ENCODE data around the gene OR5AU1. TPM values are rescaled to one million over a fixed set of nuclear protein-coding genes. Genes with fewer than 3 reads are reported as not detected.
A peak's percentile ranks its signal among the peaks of the same experiment; 100 is the strongest.

The OR5AU1 gene
- polyA plus RNA-seq, 3 donors = not detected

DNA sequence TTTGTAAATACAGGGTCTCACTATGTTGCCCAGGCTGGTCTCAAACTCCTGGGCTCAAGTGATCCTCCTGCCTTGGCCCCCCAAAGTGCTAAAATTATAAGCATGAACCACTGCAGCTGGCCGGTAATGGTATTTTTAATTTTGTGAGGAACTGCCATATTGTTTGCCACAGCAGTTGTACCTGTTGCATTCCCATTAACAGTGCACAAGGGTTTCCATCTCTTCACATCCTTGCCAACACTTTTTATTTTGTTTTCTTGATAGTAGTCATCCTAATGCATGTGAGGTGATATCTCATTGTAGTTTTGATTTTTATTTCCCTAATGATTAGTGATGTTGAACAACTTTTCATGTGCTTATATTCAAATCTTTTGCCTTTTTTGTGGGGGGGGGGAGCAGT lies 13.5 kb downstream of the OR5AU1 start:
- H3K36me3 Mint-ChIP-seq = no peaks in the 10 kb centered on the region
- TF ChIP-seq, protein P1, sequence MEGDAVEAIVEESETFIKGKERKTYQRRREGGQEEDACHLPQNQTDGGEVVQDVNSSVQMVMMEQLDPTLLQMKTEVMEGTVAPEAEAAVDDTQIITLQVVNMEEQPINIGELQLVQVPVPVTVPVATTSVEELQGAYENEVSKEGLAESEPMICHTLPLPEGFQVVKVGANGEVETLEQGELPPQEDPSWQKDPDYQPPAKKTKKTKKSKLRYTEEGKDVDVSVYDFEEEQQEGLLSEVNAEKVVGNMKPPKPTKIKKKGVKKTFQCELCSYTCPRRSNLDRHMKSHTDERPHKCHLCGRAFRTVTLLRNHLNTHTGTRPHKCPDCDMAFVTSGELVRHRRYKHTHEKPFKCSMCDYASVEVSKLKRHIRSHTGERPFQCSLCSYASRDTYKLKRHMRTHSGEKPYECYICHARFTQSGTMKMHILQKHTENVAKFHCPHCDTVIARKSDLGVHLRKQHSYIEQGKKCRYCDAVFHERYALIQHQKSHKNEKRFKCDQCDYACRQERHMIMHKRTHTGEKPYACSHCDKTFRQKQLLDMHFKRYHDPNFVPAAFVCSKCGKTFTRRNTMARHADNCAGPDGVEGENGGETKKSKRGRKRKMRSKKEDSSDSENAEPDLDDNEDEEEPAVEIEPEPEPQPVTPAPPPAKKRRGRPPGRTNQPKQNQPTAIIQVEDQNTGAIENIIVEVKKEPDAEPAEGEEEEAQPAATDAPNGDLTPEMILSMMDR (IDR thresholded peaks at IDR 0.05) = no peak
- H3K79me2 ChIP-seq (ENCODE audit: insufficient read depth, low read length) = no peaks in the 10 kb centered on the region
- H3K4me3 Mint-ChIP-seq = no peak overlapping the region
- no peak overlapping the region for H3K27ac ChIP-seq (ENCODE audit: low read depth in 1 of 2, low read length in 2 of 2)
- no peaks in the 10 kb centered on the region for H3K4me1 ChIP-seq (ENCODE audit: control insufficient read depth in 1 of 2, insufficient read depth in 2 of 2, low read length in 2 of 2)
- WGBS (ENCODE audit: insufficient coverage) = no CpG with 5 or more reads among the region's 1 CpG
- DNase-seq = no peak
- peaks cover 6 to 23% of the 10 kb centered on the region in 2 donors for H3K9me3 ChIP-seq (replicated peaks in 1 of 2; ENCODE audit: control insufficient read depth in 1 of 2, insufficient read depth in 1 of 2, low read length in 2 of 2)
- no peaks in the 10 kb centered on the region for H4K20me1 ChIP-seq (ENCODE audit: insufficient read depth, low read length)
- H3K27me3 ChIP-seq (ENCODE audit: control insufficient read depth in 2 of 2, insufficient read depth in 2 of 2, low read length in 2 of 2) = no peaks in the 10 kb centered on the region
- H3K4me2 ChIP-seq (replicated peaks; ENCODE audit: extremely low read depth, low read length, poor library complexity, severe bottlenecking) = no peak overlapping the region
- intact Hi-C loops (cut with micrococcal nuclease) = no loop called here
- no peaks in the 10 kb centered on the region for H3K4me1 Mint-ChIP-seq
- H3K4me3 ChIP-seq (replicated peaks in 1 of 3; ENCODE audit: low read depth in 2 of 3, low read length in 3 of 3) = no peak overlapping the region
- peaks cover 2 to 6% (median 5%) of the 10 kb centered on the region in 3 donors for H3K27me3 Mint-ChIP-seq (ENCODE audit: low read depth in 3 of 3)
- H3K9me3 Mint-ChIP-seq = peaks cover 14 to 26% (median 22%) of the 10 kb centered on the region in 7 donors
- H3K27ac Mint-ChIP-seq = no peak overlapping the region
- no peak overlapping the region for H2AFZ ChIP-seq (ENCODE audit: insufficient read depth, low read depth, low read length, poor library complexity, severe bottlenecking)
- no peak overlapping the region for H3K9ac ChIP-seq (ENCODE audit: insufficient read depth, low read length, poor library complexity, severe bottlenecking)
- H3K36me3 ChIP-seq (replicated peaks in 1 of 2; ENCODE audit: control insufficient read depth in 1 of 2, insufficient read depth in 2 of 2, low read length in 2 of 2) = no peaks in the 10 kb centered on the region

DNA sequence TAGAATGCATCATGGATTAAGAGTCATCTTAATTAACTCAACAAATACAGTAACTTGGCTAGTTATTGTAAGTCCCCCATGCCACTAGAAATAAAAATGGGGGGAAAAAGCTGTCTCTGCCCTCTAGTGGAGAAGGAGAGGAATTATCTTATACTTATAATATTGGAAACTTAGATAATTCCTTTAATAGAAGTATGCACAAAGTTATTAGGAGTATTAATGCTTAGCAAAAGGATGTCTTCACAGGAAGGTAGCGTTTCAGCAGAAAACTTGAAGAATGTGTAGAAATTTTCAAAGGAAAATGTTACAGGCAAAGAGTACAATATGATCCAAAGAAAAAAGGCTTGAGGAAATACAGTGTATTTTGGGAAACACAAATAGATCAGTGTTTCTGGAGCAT lies 19.8 kb downstream of the OR5AU1 start:
- Mint-ChIP-seq H3K36me3 (no peaks in the 10 kb centered on the region), H3K9me3 (peaks cover 0 to 5% (median 0%) of the 10 kb centered on the region in 7 donors), H3K4me1 (peaks cover 3% of the 10 kb centered on the region), H3K4me3 (no peak overlapping the region), H3K27me3 (ENCODE audit: low read depth in 3 of 3) (peaks cover 2 to 4% (median 3%) of the 10 kb centered on the region in 3 donors), H3K27ac (no peak overlapping the region)
- H3K79me2 ChIP-seq (ENCODE audit: insufficient read depth, low read length) = no peaks in the 10 kb centered on the region
- no peak overlapping the region for H3K27ac ChIP-seq (ENCODE audit: low read depth in 1 of 2, low read length in 2 of 2)
- H3K9me3 ChIP-seq (replicated peaks in 1 of 2; ENCODE audit: control insufficient read depth in 1 of 2, insufficient read depth in 1 of 2, low read length in 2 of 2) = no peaks in the 10 kb centered on the region
- H3K4me1 ChIP-seq (ENCODE audit: control insufficient read depth in 1 of 2, insufficient read depth in 2 of 2, low read length in 2 of 2) = no peaks in the 10 kb centered on the region
- H4K20me1 ChIP-seq (ENCODE audit: insufficient read depth, low read length) = no peaks in the 10 kb centered on the region
- no peak overlapping the region for H3K4me2 ChIP-seq (replicated peaks; ENCODE audit: extremely low read depth, low read length, poor library complexity, severe bottlenecking)
- no peak overlapping the region for H3K9ac ChIP-seq (ENCODE audit: insufficient read depth, low read length, poor library complexity, severe bottlenecking)
- H3K27me3 ChIP-seq (ENCODE audit: control insufficient read depth in 2 of 2, insufficient read depth in 2 of 2, low read length in 2 of 2) = no peaks in the 10 kb centered on the region
- peak in 2 of 3 donors; percentile 3 to 11 for DNase-seq
- H3K4me3 ChIP-seq (replicated peaks in 1 of 3; ENCODE audit: low read depth in 2 of 3, low read length in 3 of 3) = no peak overlapping the region
- H3K36me3 ChIP-seq (replicated peaks in 1 of 2; ENCODE audit: control insufficient read depth in 1 of 2, insufficient read depth in 2 of 2, low read length in 2 of 2) = no peaks in the 10 kb centered on the region
- TF ChIP-seq, protein P1 (IDR thresholded peaks at IDR 0.05) = peak; percentile 88
- intact Hi-C loops (cut with micrococcal nuclease) = no loop called here
- H2AFZ ChIP-seq (ENCODE audit: insufficient read depth, low read depth, low read length, poor library complexity, severe bottlenecking) = no peak overlapping the region
- no CpG with 5 or more reads among the region's 1 CpG for WGBS (ENCODE audit: insufficient coverage)

Data from CD14-positive monocyte (primary cell).